ENCODE data around the gene MISFA.
"Not testable (repeated sequence)": the region's sequence is repeated elsewhere in the genome, so short reads cannot be mapped to it uniquely, and the experiment has no call there.

Gene MISFA

GRCh38 chr11:18599739-18600230 lies at the start of gene MISFA:
MISFA (plus strand) TSS chr11:18599789; CDS start chr11:18599929, 140 bp downstream.
- DNase-seq = no peak

DNA sequence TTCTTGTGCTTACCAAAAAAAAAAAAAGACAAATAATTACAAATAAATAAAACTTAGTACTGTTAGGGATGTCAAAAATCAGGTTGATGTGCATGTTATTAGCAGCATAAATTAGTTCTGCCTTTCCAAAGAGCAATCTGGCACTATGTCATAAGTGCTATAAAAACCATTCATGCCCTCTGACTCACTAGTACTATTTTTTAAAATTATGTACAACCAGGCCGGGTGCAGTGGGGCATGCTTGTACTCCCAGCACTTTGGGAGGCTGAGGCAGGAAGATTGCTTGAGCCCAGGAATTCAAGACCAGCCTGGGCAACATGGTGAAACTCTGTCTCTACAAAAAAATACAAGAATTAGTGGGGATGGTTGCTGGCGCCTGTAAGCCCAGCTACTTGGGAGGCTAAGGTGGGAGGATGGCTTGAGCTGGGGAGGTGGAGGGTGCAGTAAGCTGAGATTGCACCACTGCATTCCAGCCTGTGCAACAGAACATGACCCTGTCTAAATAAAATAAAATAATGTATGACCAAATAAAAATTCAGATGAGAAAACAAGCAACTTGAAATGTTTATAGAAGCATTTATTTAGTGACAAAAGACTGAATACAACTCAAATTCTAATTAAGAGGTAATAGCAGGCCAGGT lies 36.4 kb upstream of the MISFA start:
- DNase-seq (no peak), ATAC-seq (no peak)

More at GRCh38 chr11:18599739-18600230, at the start of gene MISFA:
- ATAC-seq = no peak

DNA sequence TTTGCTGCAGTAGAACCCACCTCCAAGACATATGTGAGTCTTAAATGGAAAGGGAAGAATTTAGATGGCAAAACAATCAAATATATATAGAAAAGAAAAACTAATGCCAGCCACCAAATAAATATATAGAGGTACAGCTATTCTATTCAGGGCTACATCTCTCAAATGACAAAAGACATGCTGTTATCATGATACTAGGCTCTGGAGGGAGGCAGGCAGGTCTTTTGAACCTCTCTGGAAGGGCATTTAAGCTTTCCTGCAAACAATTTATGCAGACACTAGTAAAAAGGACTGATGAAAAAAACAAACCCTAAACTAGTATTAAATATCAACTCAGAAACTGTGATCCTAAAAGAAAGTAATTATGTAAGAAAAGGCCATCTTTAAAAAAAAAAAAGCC lies 35.4 kb upstream of the MISFA start:
- DNase-seq (no peak), ATAC-seq (no peak)

GRCh38 chr11:18566406-18566805 lies 33.2 kb upstream of the MISFA start:
- no peak for ATAC-seq
- no peak for DNase-seq

- DNase-seq (no peak), ATAC-seq (no peak)
These were observed 32.5 kb upstream of the MISFA start for GRCh38 chr11:18567081-18567480.

GRCh38 chr11:18575361-18575760 lies 24.2 kb upstream of the MISFA start:
- ATAC-seq (no peak), DNase-seq (no peak)

GRCh38 chr11:18578975-18579598 lies 20.5 kb upstream of the MISFA start:
- ATAC-seq (peak; percentile 32), DNase-seq (no peak)

- ATAC-seq = no peak
- DNase-seq = no peak
These were observed 19.3 kb upstream of the MISFA start for GRCh38 chr11:18580113-18580766.

DNA sequence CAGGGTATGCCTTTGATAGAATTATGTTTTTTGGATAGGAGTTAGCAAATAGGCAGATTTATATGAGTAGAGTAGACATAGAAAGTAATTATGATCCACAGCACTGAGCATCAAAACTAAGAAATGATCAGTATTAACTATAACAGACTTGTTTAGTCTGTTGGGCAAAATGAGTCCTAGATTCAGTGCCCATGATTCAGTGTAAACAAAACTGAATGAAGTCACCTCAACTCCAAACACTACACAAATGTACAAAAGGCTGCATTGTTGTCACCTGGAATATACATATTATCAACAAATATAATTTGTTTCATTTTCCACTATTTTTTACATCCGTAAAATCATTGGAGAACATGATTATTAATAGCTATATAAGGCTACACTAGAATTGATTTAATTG lies 17.8 kb upstream of the MISFA start:
- DNase-seq = no peak
- no peak for ATAC-seq

GRCh38 chr11:18588297-18589252 lies 11.0 kb upstream of the MISFA start, which contains the start of gene UEVLD:
UEVLD (minus strand) TSS chr11:18588734; CDS start chr11:18588654, 80 bp downstream.
- peak; percentile 83 for DNase-seq

DNA sequence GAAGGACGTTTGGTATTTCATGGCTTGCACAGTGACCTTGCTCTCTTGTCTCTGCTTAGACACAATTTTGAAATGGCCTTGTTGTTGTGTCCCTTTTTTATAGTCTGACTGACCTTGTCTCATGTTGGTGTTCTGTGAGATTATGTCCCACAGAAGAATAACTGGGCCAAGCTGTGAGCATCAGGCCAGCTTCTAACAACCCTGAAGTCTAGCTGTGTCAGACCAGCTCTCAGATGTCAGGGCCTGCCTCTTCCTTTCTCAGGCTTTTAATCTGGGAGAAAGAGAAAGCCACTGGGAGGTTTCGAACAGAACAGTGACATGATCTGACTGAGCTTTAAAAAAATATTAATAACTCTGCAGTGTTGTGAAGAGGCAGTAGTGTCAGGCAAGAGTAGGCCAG lies 9.0 kb upstream of the MISFA start:
- ATAC-seq (no peak), DNase-seq (no peak)

More at GRCh38 chr11:18588297-18589252, 11.0 kb upstream of the MISFA start, which contains the start of gene UEVLD:
- peak; percentile 67 for ATAC-seq

GRCh38 chr11:18594088-18594487 lies 5.5 kb upstream of the MISFA start:
- not testable (repeated sequence) for ATAC-seq, DNase-seq

GRCh38 chr11:18594999-18595749 lies 4.4 kb upstream of the MISFA start:
- ATAC-seq (no peak), DNase-seq (no peak)

DNA sequence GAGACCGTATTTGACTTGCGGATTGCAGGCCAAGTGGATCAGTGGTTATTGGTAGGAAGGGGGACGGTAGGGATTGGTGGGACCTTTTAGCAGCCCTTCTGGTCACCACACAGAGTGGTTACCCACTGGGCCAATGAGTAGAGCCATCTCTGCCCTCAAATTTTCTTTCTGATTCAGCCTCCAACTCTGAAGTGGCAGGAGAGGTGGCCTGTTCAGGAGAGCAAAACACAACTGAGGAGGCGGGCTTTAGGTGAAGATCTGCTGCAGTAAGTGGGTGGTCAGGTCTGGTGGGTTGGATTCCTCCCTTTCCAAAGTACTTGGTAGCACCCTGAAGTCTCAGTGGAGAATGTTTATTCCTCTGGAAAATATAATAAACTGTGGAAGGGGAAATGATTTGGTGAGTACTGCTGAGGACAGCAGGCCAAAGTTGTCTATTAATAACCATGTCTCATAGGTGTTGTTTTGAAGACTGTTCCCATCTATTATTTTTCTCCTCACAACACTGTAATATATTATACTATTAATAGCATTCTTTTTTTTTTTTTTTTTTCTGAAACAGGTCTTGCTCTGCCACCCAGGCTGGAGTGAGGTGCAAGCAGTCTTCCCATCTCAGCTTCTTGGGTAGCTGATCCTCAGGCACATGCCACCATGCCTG lies 1.5 kb downstream of the MISFA start:
- no peak for ATAC-seq
- no peak for DNase-seq

DNA sequence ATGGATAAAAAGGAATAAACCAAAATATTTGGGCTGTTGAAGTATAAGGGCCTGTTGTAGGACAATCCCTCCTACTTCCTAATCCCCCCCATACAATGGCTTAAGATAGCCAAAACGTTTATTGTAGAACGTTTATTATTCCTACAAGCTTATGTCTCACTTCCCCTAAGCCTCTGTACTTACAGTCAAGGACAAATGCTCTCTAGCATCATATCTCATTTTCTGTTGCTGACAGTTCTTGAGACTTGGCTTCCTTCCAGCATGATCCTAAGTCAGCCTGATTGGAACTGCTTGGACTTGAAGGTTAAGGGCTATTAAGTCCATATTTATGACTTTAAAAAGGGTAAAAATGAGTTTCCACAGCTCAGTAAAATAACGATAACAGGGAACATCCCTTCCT lies 8.8 kb downstream of the MISFA start:
- ATAC-seq = no peak
- no peak for DNase-seq

DNA sequence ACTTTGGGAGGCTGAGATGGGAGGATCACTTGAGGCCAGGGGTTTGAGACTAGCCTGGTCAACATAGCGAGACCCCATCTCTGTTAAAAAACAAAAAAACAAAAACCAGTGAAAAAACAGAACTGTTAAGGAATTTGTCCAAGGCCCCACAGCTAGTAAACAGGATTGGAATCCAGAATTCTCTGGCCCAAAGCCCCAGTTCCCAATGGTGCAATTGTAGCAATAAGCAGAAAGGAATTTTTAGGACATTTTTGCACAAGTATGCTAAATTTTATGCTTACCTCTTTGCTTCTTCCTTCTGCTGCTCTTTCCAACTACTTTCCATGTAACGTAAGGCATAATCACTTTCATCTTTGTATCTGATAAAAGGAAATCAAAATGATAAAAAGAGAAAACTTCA lies 11.6 kb downstream of the MISFA start:
- DNase-seq (no peak), ATAC-seq (no peak)

DNA sequence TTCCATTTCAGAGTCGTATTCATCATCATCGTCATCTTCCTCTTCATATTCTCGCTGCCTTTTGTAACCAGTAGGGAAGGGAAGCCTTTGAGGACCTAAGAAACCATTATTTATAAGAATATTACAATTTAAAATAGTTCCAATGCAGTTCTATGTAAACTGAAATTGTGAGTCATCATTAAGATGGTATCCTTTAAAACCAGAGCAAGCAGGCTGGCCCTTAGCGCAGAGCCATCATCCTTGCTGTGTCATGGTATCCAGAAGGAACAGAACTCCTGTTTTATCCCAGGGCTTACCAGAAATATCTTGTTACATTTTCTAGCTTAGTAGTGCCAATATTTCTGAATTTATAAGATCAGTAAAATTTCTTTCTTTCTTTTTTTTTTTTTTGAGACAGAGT lies 12.8 kb downstream of the MISFA start:
- ATAC-seq = no peak

GRCh38 chr11:18614667-18615066 lies 15.1 kb downstream of the MISFA start:
- DNase-seq (no peak), ATAC-seq (no peak)

More for the DNA sequence above, 12.8 kb downstream of the MISFA start:
- no peak for DNase-seq

DNA sequence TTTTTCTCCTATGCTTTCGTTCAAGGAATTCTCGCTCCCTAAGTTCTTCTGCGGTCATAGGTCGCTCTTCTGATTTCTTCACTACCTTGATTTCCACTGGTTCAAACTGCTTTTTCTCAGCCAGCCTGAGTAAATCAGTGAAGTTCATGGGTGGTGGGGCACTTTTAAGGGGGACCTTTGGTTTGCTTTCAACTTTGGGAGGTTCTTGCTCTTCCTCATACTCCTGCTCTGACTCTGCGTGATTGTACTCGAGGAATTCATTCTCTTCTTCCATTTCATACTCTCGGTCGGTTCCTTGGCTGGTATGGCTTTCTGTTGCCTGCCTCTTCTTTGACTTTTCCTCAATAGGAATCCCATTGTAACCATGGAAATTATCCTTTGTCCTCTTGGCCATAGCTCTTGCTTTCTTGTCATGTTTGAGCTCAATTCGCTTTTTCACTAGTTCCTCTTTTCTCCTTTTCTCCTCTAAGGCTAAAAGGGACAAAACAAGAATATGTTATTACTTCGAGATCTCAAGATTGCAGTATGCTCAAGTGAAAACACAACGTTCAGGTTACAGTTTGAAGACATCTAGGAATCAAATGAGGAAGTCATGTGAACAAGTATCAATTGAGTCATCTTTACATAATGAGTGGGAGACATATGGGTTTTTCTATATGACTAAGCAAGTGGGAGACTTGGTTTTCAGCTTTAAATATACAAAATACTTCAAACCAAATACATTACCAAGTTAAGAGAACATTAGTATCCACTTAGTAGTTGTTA lies 16.2 kb downstream of the MISFA start:
- DNase-seq (no peak), ATAC-seq (peak; percentile 63)
